Parathyroid adenoma (tissue), 2 donors: ENCODE data around the gene ZNF91.
A peak's percentile ranks its signal among the peaks of the same experiment; 100 is the strongest.
"Not testable (repeated sequence)": the region's sequence is repeated elsewhere in the genome, so short reads cannot be mapped to it uniquely, and the experiment has no call there.

Source experiments
- H2AFZ ChIP-seq: fragments of 300-600 bp; sonication (generic); one replicate; pipeline ENCODE4 v1.7.0; 2017; ENCODE audit warnings: antibody characterized with exemption, mild to moderate bottlenecking
- H3K27ac ChIP-seq: fragments of 300-600 bp; sonication (generic); one replicate; pipeline ENCODE4 v1.7.0; 2017
- H3K27me3 ChIP-seq: fragments of 300-600 bp; sonication (generic); one replicate; pipeline ENCODE4 v1.7.0; 2017; ENCODE audit warnings: low read length; ENCODE audit not compliant: control insufficient read depth, insufficient read depth
- H3K36me3 ChIP-seq: fragments of 300-600 bp; sonication (generic); one replicate; pipeline ENCODE4 v1.7.0; 2017; ENCODE audit warnings: low read length; ENCODE audit not compliant: control insufficient read depth, insufficient read depth
- H3K4me1 ChIP-seq: fragments of 300-600 bp; sonication (generic); one replicate; pipeline ENCODE4 v1.7.0; 2017; ENCODE audit warnings: control low read depth
- H3K4me2 ChIP-seq: fragments of 300-600 bp; sonication (generic); one replicate; pipeline ENCODE4 v1.7.0; 2017; ENCODE audit warnings: low read length
- H3K4me3 ChIP-seq: fragments of 300-600 bp; sonication (generic); one replicate; pipeline ENCODE4 v1.7.0; 2017; ENCODE audit warnings: low read depth, low read length
- H3K79me2 ChIP-seq: fragments of 300-600 bp; sonication (generic); one replicate; pipeline ENCODE4 v1.7.0; 2017; ENCODE audit warnings: control low read depth
- H3K9ac ChIP-seq: fragments of 300-600 bp; sonication (generic); one replicate; pipeline ENCODE4 v1.7.0; 2017; ENCODE audit warnings: mild to moderate bottlenecking
- H3K9me3 ChIP-seq: fragments of 300-600 bp; sonication (generic); one replicate; pipeline ENCODE4 v1.7.0; 2017; ENCODE audit warnings: low read length; ENCODE audit not compliant: control insufficient read depth
- CTCF ChIP-seq: fragments of 300-600 bp; sonication (generic); IDR thresholded peaks from one replicate; pipeline ENCODE4 v1.7.0; 2017; ENCODE audit warnings: antibody characterized with exemption, mild to moderate bottlenecking
- donor health status: primary hyperparathyroidism.

Gene ZNF91

GRCh38 chr19:23401086-23401610 lies 5.9 kb upstream of the ZNF91 start:
- H3K4me2 ChIP-seq = no peak overlapping the region
- no peaks in the 10 kb centered on the region for H3K4me1 ChIP-seq
- no peaks in the 10 kb centered on the region for H3K27me3 ChIP-seq
- no peak overlapping the region for H3K9ac ChIP-seq
- no peak overlapping the region for H3K4me3 ChIP-seq
- no peaks in the 10 kb centered on the region for H3K79me2 ChIP-seq
- no peaks in the 10 kb centered on the region for H3K36me3 ChIP-seq
- TF ChIP-seq CTCF = no peak
- H2AFZ ChIP-seq = peak overlapping the region; percentile 19
- H3K9me3 ChIP-seq = no peaks in the 10 kb centered on the region
- H3K27ac ChIP-seq = no peak overlapping the region

GRCh38 chr19:23399443-23399842 lies 4.2 kb upstream of the ZNF91 start:
- Histone ChIP-seq H3K9ac (no peak overlapping the region), H3K36me3 (no peaks in the 10 kb centered on the region), H2AFZ (no peak overlapping the region), H3K4me3 (no peak overlapping the region), H3K4me1 (no peaks in the 10 kb centered on the region), H3K27ac (no peak overlapping the region), H3K4me2 (no peak overlapping the region), H3K9me3 (no peaks in the 10 kb centered on the region), H3K79me2 (peaks cover 3% of the 10 kb centered on the region), H3K27me3 (no peaks in the 10 kb centered on the region)
- TF ChIP-seq CTCF = no peak

- H3K79me2 ChIP-seq = peaks cover 17% of the 10 kb centered on the region
- H3K27me3 ChIP-seq, H3K4me2 ChIP-seq, H3K9me3 ChIP-seq, H3K9ac ChIP-seq, H3K4me3 ChIP-seq, H3K36me3 ChIP-seq: not testable (repeated sequence)
- H3K4me1 ChIP-seq = peaks cover 14% of the 10 kb centered on the region
- peak overlapping the region; percentile 82 for H2AFZ ChIP-seq
- peak overlapping the region; percentile 94 for H3K27ac ChIP-seq
Measured at GRCh38 chr19:23395722-23396117, 449 bp upstream of the ZNF91 start.

GRCh38 chr19:23394511-23394910 lies 760 bp downstream of the ZNF91 start:
- TF ChIP-seq CTCF = no peak
- peak overlapping the region; percentile 90 for H3K9ac ChIP-seq
- H3K4me3 ChIP-seq = peak overlapping the region; percentile 96
- no peaks in the 10 kb centered on the region for H3K27me3 ChIP-seq
- H3K36me3 ChIP-seq = no peaks in the 10 kb centered on the region
- H3K4me2 ChIP-seq = peak overlapping the region; percentile 86
- H2AFZ ChIP-seq = peak overlapping the region; percentile 82
- H3K27ac ChIP-seq = peak overlapping the region; percentile 94
- peaks cover 15% of the 10 kb centered on the region for H3K4me1 ChIP-seq
- peaks cover 27% of the 10 kb centered on the region for H3K79me2 ChIP-seq
- H3K9me3 ChIP-seq = no peaks in the 10 kb centered on the region

GRCh38 chr19:23393121-23393520 lies 2.1 kb downstream of the ZNF91 start:
- no peak for TF ChIP-seq CTCF
- no peak overlapping the region for H3K4me3 ChIP-seq
- no peak overlapping the region for H2AFZ ChIP-seq
- H3K9me3 ChIP-seq = no peaks in the 10 kb centered on the region
- H3K4me2 ChIP-seq = no peak overlapping the region
- no peak overlapping the region for H3K27ac ChIP-seq
- no peaks in the 10 kb centered on the region for H3K36me3 ChIP-seq
- H3K79me2 ChIP-seq = peaks cover 37% of the 10 kb centered on the region
- H3K4me1 ChIP-seq = peaks cover 15% of the 10 kb centered on the region
- H3K27me3 ChIP-seq = no peaks in the 10 kb centered on the region
- no peak overlapping the region for H3K9ac ChIP-seq
